PFSK-1 (cell line): ENCODE data around the gene EPSTI1.

Experiments
- FOXP2 ChIP-seq: optimal IDR thresholded peaks from 2 replicates; pipeline ENCODE3; 2011; ENCODE audit warnings: borderline replicate concordance, control low read depth, inconsistent platforms; ENCODE audit not compliant: insufficient read depth; ENCODE audit errors: extremely low read length, extremely low read depth
- POLR2AphosphoS5 ChIP-seq: IDR thresholded peaks from 2 replicates; pipeline ENCODE4 v1.6.1; 2012; ENCODE audit warnings: low read depth, mild to moderate bottlenecking, control low read depth, low read length, moderate library complexity
- SIN3A ChIP-seq: IDR thresholded peaks from 2 replicates; pipeline ENCODE4 v1.6.1; 2012; ENCODE audit warnings: mild to moderate bottlenecking, low read length, moderate library complexity, borderline replicate concordance; ENCODE audit not compliant: insufficient read depth
- TAF1 ChIP-seq: IDR thresholded peaks from 2 replicates; pipeline ENCODE4 v1.6.1; 2012; ENCODE audit warnings: low read length, control low read depth, borderline replicate concordance; ENCODE audit not compliant: insufficient read depth
- TF ChIP-seq, protein P1 (sequence below), 2 experiments: IDR thresholded peaks; 2 replicates each; pipeline versions ENCODE4 v1.6.1 to v1.8.0; 2011 to 2012; ENCODE audit warnings: low read depth in 2 of 2, low read length in 2 of 2, control low read depth in 1 of 2, inconsistent platforms in 1 of 2, mild to moderate bottlenecking in 1 of 2, moderate library complexity in 1 of 2; ENCODE audit not compliant: insufficient read depth in 1 of 2

Gene EPSTI1

DNA sequence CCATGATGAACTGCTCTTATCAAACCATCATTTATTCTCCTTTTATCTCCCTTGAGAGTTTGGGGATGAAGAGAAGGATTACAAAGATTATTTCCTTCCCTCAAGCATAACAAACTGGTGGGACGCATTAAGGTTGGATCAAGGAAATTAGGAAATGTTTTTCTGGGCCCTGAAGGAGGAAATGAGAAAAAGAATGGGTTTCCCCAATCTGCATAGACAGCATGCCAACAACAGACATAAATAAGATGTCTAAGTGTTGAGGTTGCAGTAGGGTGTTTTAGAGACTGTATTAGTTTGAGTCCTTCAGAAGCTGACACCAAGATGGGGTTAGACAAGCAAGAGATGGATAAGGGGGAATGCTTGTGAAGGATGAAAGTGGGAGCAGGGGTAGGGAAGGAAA lies 7.3 kb downstream of the EPSTI1 start:
- TF ChIP-seq FOXP2: no peak
- TF ChIP-seq SIN3A: no peak
- no peak for TF ChIP-seq TAF1
- TF ChIP-seq, protein P1, sequence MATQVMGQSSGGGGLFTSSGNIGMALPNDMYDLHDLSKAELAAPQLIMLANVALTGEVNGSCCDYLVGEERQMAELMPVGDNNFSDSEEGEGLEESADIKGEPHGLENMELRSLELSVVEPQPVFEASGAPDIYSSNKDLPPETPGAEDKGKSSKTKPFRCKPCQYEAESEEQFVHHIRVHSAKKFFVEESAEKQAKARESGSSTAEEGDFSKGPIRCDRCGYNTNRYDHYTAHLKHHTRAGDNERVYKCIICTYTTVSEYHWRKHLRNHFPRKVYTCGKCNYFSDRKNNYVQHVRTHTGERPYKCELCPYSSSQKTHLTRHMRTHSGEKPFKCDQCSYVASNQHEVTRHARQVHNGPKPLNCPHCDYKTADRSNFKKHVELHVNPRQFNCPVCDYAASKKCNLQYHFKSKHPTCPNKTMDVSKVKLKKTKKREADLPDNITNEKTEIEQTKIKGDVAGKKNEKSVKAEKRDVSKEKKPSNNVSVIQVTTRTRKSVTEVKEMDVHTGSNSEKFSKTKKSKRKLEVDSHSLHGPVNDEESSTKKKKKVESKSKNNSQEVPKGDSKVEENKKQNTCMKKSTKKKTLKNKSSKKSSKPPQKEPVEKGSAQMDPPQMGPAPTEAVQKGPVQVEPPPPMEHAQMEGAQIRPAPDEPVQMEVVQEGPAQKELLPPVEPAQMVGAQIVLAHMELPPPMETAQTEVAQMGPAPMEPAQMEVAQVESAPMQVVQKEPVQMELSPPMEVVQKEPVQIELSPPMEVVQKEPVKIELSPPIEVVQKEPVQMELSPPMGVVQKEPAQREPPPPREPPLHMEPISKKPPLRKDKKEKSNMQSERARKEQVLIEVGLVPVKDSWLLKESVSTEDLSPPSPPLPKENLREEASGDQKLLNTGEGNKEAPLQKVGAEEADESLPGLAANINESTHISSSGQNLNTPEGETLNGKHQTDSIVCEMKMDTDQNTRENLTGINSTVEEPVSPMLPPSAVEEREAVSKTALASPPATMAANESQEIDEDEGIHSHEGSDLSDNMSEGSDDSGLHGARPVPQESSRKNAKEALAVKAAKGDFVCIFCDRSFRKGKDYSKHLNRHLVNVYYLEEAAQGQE (IDR thresholded peaks at IDR 0.05; ENCODE audit: insufficient read depth in 1 of 2, low read depth in 2 of 2, low read length in 2 of 2): no peak
- no peak for TF ChIP-seq POLR2AphosphoS5

DNA sequence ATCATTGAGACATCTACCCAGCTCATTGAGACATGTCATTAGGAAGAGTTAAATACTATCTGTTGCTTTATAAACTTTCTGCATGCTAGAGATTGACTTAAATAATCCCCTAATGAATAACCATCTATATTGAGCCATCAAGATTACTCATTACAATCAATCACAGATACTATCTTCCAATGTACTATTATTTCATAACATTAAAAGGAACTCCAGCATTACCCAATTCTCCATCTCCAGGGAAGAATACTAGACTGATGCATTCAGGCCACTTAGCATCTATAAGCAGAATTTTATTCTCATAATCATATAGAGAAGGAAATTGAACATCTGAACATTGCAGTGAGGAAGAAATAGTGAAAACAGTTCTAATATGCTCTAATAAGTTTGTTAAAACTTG lies 8.0 kb downstream of the EPSTI1 start:
- TF ChIP-seq POLR2AphosphoS5 (no peak), SIN3A (no peak), FOXP2 (no peak), TAF1 (no peak)
- TF ChIP-seq, protein P1 (IDR thresholded peaks at IDR 0.05; ENCODE audit: insufficient read depth in 1 of 2, low read depth in 2 of 2, low read length in 2 of 2): no peak

DNA sequence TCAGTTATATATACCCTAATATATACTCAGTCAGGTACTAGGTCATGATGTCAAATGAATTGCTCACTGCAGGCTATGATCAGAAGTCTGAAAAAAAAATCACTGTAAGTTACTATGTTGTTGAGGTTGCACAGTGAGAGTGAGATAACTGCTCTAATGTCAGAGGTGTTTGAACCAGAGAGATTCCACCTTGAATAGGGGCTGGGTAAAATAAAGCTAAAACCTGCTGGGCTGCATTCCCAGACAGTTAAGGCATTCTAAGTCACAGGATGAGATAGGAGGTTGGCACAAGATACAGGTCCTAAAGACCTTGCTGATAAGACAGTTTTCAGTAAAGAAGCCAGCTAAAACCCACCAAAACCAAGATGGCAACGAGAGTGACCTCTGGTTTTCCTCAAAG lies 10.2 kb downstream of the EPSTI1 start:
- TF ChIP-seq, protein P1 (IDR thresholded peaks at IDR 0.05; ENCODE audit: insufficient read depth in 1 of 2, low read depth in 2 of 2, low read length in 2 of 2): no peak
- no peak for TF ChIP-seq FOXP2
- TF ChIP-seq TAF1: no peak
- TF ChIP-seq SIN3A: no peak
- no peak for TF ChIP-seq POLR2AphosphoS5

DNA sequence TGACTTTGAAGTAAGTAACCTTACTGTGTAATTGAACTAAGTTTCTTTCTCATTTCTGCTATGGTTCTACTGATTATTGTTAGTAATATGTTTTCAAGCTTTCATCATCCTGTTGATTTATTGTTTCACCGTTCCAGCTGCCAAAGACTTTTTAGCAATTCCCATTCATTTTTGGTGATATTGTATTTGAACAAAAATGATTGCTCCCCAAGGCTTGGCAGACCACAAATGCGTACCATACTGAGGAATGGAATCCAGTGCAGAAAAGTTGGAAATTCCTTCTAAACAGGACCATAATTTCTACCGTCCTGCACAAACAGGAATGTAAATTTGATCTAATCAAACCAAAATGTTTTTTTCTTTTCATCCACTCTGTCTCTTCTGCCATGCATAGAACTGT lies 10.7 kb downstream of the EPSTI1 start:
- TF ChIP-seq POLR2AphosphoS5: no peak
- TF ChIP-seq FOXP2: no peak
- no peak for TF ChIP-seq TAF1
- TF ChIP-seq, protein P1 (IDR thresholded peaks at IDR 0.05; ENCODE audit: insufficient read depth in 1 of 2, low read depth in 2 of 2, low read length in 2 of 2): no peak
- no peak for TF ChIP-seq SIN3A

DNA sequence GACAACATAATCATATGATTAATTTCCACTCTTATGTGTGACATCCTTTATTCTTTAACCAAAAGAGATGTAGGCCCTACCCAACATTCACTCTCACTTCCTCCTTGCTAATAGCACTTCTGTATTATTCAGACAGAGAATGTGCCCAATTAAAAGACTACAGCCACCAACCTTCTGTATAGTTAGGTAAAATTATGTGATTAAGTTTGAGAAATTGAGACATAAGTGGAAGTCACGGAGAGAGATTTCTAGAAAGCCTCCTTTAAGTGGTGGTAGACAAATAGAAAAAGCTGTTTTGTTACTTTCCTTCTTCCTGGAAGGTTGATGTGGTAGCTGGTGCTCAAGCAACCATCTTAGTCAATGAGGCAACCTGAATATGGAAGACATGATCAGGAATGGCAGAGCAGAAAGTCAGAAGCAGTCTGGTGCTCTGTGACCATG lies 14.8 kb downstream of the EPSTI1 start:
- no peak for TF ChIP-seq TAF1
- TF ChIP-seq, protein P1 (IDR thresholded peaks at IDR 0.05; ENCODE audit: insufficient read depth in 1 of 2, low read depth in 2 of 2, low read length in 2 of 2): no peak
